ENCODE data around the gene FOXE1. TPM values are rescaled to one million over a fixed set of nuclear protein-coding genes. Genes with fewer than 3 reads are reported as not detected.

The FOXE1 gene
- total RNA-seq, 1 experiment from 2014 or later = not detected

- Histone ChIP-seq H3K4me3 (ENCODE audit: low read depth, low read length, poor library complexity, severe bottlenecking) (no peak overlapping the region), H3K27me3 (replicated peaks; ENCODE audit: insufficient read depth, low read depth, low read length, poor library complexity) (peaks cover 87% of the 10 kb centered on the region), H3K9me3 (ENCODE audit: low read depth, low read length, poor library complexity, severe bottlenecking) (no peaks in the 10 kb centered on the region), H3K27ac (ENCODE audit: low read depth, low read length, poor library complexity, severe bottlenecking) (no peak overlapping the region), H3K36me3 (ENCODE audit: insufficient read depth, low read length, poor library complexity, severe bottlenecking) (no peaks in the 10 kb centered on the region), H3K4me1 (ENCODE audit: insufficient read depth, low read length, poor library complexity, severe bottlenecking) (no peaks in the 10 kb centered on the region)
- no peak for TF ChIP-seq EZH2 (IDR thresholded peaks at IDR 0.05; ENCODE audit: borderline replicate concordance, low read depth, low read length, poor library complexity, severe bottlenecking)
- TF ChIP-seq CTCF (conservative IDR thresholded peaks at IDR 0.05; ENCODE audit: low read depth, low read length) = no peak
- CTCF ChIA-PET = no interaction called here
- POLR2A ChIA-PET (ENCODE audit: low non-redundant PET) = no interaction called here
- DNase-seq (ENCODE audit: low spot score) = no peak
- no TSS peak for BruUV-seq (replicated peaks)
- intact Hi-C loops (cut with micrococcal nuclease; ENCODE audit: unreplicated experiment) = no loop called here
Measured at GRCh38 chr9:97842960-97843359, 10.1 kb upstream of the FOXE1 start.

- DNase-seq (ENCODE audit: low spot score) = no peak
- H3K9me3 ChIP-seq (ENCODE audit: low read depth, low read length, poor library complexity, severe bottlenecking) = no peaks in the 10 kb centered on the region
Measured at GRCh38 chr9:97845130-97845529, 7.9 kb upstream of the FOXE1 start.

GRCh38 chr9:97845763-97846162, 7.3 kb upstream of the FOXE1 start:
- TF ChIP-seq EZH2 (IDR thresholded peaks at IDR 0.05; ENCODE audit: borderline replicate concordance, low read depth, low read length, poor library complexity, severe bottlenecking) = no peak
- no peak for TF ChIP-seq CTCF (conservative IDR thresholded peaks at IDR 0.05; ENCODE audit: low read depth, low read length)
- intact Hi-C loops (cut with micrococcal nuclease; ENCODE audit: unreplicated experiment) = no loop called here
- Histone ChIP-seq H3K27me3 (replicated peaks; ENCODE audit: insufficient read depth, low read depth, low read length, poor library complexity) (peaks cover 95% of the 10 kb centered on the region), H3K4me1 (ENCODE audit: insufficient read depth, low read length, poor library complexity, severe bottlenecking) (no peaks in the 10 kb centered on the region), H3K4me3 (ENCODE audit: low read depth, low read length, poor library complexity, severe bottlenecking) (no peak overlapping the region), H3K9me3 (ENCODE audit: low read depth, low read length, poor library complexity, severe bottlenecking) (no peaks in the 10 kb centered on the region), H3K27ac (ENCODE audit: low read depth, low read length, poor library complexity, severe bottlenecking) (no peak overlapping the region), H3K36me3 (ENCODE audit: insufficient read depth, low read length, poor library complexity, severe bottlenecking) (no peaks in the 10 kb centered on the region)
- POLR2A ChIA-PET (ENCODE audit: low non-redundant PET) = no interaction called here
- no TSS peak for BruUV-seq (replicated peaks)
- CTCF ChIA-PET = no interaction called here
- no peak for DNase-seq (ENCODE audit: low spot score)

More at GRCh38 chr9:97845130-97845529, 7.9 kb upstream of the FOXE1 start:
- BruUV-seq (replicated peaks) = no TSS peak
- Histone ChIP-seq H3K4me1 (ENCODE audit: insufficient read depth, low read length, poor library complexity, severe bottlenecking) (no peaks in the 10 kb centered on the region), H3K36me3 (ENCODE audit: insufficient read depth, low read length, poor library complexity, severe bottlenecking) (no peaks in the 10 kb centered on the region), H3K27ac (ENCODE audit: low read depth, low read length, poor library complexity, severe bottlenecking) (no peak overlapping the region), H3K27me3 (replicated peaks; ENCODE audit: insufficient read depth, low read depth, low read length, poor library complexity) (peaks cover 95% of the 10 kb centered on the region), H3K4me3 (ENCODE audit: low read depth, low read length, poor library complexity, severe bottlenecking) (no peak overlapping the region)
- no peak for TF ChIP-seq CTCF (conservative IDR thresholded peaks at IDR 0.05; ENCODE audit: low read depth, low read length)
- no peak for TF ChIP-seq EZH2 (IDR thresholded peaks at IDR 0.05; ENCODE audit: borderline replicate concordance, low read depth, low read length, poor library complexity, severe bottlenecking)
- ChIA-PET CTCF (no interaction called here), POLR2A (ENCODE audit: low non-redundant PET) (no interaction called here)
- intact Hi-C loops (cut with micrococcal nuclease; ENCODE audit: unreplicated experiment) = no loop called here
